ENCODE results near the gene ZCWPW1.
A peak's percentile ranks its signal among the peaks of the same experiment; 100 is the strongest.

The ZCWPW1 gene

GRCh38 chr7:100372694-100373093 is 55.8 kb downstream of the ZCWPW1 start:
- Histone ChIP-seq H3K9me3 (ENCODE audit: severe bottlenecking) (no peaks in the 10 kb centered on the region), H3K27ac (ENCODE audit: poor library complexity, severe bottlenecking) (no peak overlapping the region), H3K4me3 (ENCODE audit: severe bottlenecking) (no peak overlapping the region), H3K27me3 (ENCODE audit: insufficient read depth, poor library complexity, severe bottlenecking) (no peaks in the 10 kb centered on the region), H3K36me3 (ENCODE audit: low read depth) (no peaks in the 10 kb centered on the region), H3K4me1 (ENCODE audit: insufficient read depth, poor library complexity, severe bottlenecking) (no peaks in the 10 kb centered on the region)
- ATAC-seq (ENCODE audit: low read depth), result no peak
- DNase-seq (ENCODE audit: low spot score), result no peak
- TF ChIP-seq, protein P1, sequence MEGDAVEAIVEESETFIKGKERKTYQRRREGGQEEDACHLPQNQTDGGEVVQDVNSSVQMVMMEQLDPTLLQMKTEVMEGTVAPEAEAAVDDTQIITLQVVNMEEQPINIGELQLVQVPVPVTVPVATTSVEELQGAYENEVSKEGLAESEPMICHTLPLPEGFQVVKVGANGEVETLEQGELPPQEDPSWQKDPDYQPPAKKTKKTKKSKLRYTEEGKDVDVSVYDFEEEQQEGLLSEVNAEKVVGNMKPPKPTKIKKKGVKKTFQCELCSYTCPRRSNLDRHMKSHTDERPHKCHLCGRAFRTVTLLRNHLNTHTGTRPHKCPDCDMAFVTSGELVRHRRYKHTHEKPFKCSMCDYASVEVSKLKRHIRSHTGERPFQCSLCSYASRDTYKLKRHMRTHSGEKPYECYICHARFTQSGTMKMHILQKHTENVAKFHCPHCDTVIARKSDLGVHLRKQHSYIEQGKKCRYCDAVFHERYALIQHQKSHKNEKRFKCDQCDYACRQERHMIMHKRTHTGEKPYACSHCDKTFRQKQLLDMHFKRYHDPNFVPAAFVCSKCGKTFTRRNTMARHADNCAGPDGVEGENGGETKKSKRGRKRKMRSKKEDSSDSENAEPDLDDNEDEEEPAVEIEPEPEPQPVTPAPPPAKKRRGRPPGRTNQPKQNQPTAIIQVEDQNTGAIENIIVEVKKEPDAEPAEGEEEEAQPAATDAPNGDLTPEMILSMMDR (IDR thresholded peaks at IDR 0.05; ENCODE audit: poor library complexity, severe bottlenecking), result no peak

GRCh38 chr7:100372256-100372655 is 56.2 kb downstream of the ZCWPW1 start:
- no peaks in the 10 kb centered on the region for H3K4me1 ChIP-seq (ENCODE audit: insufficient read depth, poor library complexity, severe bottlenecking)
- peak; percentile 31 for ATAC-seq (ENCODE audit: low read depth)
- no peaks in the 10 kb centered on the region for H3K27me3 ChIP-seq (ENCODE audit: insufficient read depth, poor library complexity, severe bottlenecking)

DNA sequence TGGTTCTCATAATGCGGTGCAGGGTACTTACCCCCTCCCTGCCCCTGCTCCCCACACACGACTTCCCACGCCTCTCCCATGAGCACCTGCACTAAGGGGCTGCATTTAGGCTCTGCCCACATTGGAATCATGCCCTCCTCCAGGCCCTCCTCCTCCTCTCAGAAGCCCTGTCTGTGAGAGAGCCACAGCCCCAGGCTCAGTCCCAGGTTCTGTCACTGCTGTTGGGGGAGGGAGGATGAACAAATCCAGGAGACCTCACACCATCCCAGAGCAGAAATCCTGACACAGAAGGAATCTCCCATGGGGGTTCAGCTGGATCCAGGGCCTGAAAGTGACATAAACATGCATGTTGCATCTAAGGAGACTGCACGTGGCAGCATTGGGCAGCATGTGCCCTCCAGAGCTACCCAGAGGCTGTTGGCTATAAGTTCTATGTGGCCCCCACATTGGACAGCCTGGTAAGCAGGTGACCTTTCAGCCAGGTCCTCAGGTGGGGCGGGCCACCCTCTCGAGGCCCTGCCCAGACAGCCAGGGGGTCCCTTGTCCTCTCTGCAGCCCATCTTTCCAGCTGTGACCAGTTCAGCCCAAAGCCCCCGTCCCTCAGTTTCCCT is 56.8 kb downstream of the ZCWPW1 start:
- Histone ChIP-seq H3K4me1 (ENCODE audit: insufficient read depth, poor library complexity, severe bottlenecking) (no peaks in the 10 kb centered on the region), H3K4me3 (ENCODE audit: severe bottlenecking) (no peak overlapping the region), H3K27me3 (ENCODE audit: insufficient read depth, poor library complexity, severe bottlenecking) (no peaks in the 10 kb centered on the region), H3K27ac (ENCODE audit: poor library complexity, severe bottlenecking) (no peak overlapping the region), H3K36me3 (ENCODE audit: low read depth) (no peaks in the 10 kb centered on the region), H3K9me3 (ENCODE audit: severe bottlenecking) (no peaks in the 10 kb centered on the region)
- DNase-seq (ENCODE audit: low spot score), result no peak
- TF ChIP-seq, protein P1 (IDR thresholded peaks at IDR 0.05; ENCODE audit: poor library complexity, severe bottlenecking), result no peak
- ATAC-seq (ENCODE audit: low read depth), result no peak

More at GRCh38 chr7:100372256-100372655, 56.2 kb downstream of the ZCWPW1 start:
- no peak overlapping the region for H3K27ac ChIP-seq (ENCODE audit: poor library complexity, severe bottlenecking)
- no peak overlapping the region for H3K4me3 ChIP-seq (ENCODE audit: severe bottlenecking)
- H3K9me3 ChIP-seq (ENCODE audit: severe bottlenecking), result no peaks in the 10 kb centered on the region
- TF ChIP-seq, protein P1 (IDR thresholded peaks at IDR 0.05; ENCODE audit: poor library complexity, severe bottlenecking), result no peak
- H3K36me3 ChIP-seq (ENCODE audit: low read depth), result no peaks in the 10 kb centered on the region
- DNase-seq (ENCODE audit: low spot score), result no peak

DNA sequence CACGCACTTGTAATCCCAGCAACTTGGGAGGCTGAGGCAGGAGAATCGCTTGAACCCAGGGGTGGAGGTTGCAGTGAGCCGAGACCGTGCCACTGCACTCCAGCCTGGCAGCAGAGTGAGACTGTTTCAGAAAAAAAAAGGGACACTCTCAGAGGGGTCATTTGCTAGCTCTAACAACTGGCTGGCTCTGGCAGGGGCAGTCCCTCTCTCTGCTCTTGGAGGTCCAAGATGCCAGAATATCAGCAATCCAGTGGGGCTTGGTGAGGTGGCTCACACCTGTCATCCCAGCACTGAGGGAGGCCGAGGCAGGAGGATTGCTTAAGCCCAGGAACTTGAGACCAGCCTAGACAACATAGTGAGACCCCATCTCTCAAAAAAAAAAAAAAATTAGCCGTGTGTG is 57.8 kb downstream of the ZCWPW1 start:
- ATAC-seq (ENCODE audit: low read depth) (no peak), DNase-seq (ENCODE audit: low spot score) (no peak)
- no peak overlapping the region for H3K4me3 ChIP-seq (ENCODE audit: severe bottlenecking)
- H3K36me3 ChIP-seq (ENCODE audit: low read depth), result no peaks in the 10 kb centered on the region
- H3K27ac ChIP-seq (ENCODE audit: poor library complexity, severe bottlenecking), result no peak overlapping the region
- H3K27me3 ChIP-seq (ENCODE audit: insufficient read depth, poor library complexity, severe bottlenecking), result no peaks in the 10 kb centered on the region
- H3K9me3 ChIP-seq (ENCODE audit: severe bottlenecking), result no peaks in the 10 kb centered on the region
- TF ChIP-seq, protein P1 (IDR thresholded peaks at IDR 0.05; ENCODE audit: poor library complexity, severe bottlenecking), result no peak
- no peaks in the 10 kb centered on the region for H3K4me1 ChIP-seq (ENCODE audit: insufficient read depth, poor library complexity, severe bottlenecking)

DNA sequence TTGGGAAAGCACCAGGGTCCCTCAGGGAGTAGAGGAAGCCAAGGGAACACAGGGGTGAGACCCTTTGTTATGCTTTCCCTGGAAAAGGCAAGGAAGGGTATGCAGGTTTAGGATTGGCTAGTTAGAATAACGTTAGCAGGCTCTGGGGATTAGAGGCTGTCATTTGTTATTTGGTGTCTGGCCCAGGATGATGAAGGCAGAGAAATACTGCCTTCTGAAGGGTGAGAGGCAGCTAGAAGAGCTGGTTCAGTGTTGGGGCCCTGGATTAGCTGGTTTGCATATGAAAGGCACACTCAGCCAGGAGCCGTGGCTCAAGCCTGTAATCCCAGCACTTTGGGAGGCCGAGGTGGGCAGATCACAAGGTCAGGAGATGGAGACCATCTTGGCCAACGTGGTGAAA is 58.2 kb downstream of the ZCWPW1 start:
- TF ChIP-seq, protein P1 (IDR thresholded peaks at IDR 0.05; ENCODE audit: poor library complexity, severe bottlenecking), result no peak
- no peaks in the 10 kb centered on the region for H3K27me3 ChIP-seq (ENCODE audit: insufficient read depth, poor library complexity, severe bottlenecking)
- no peaks in the 10 kb centered on the region for H3K9me3 ChIP-seq (ENCODE audit: severe bottlenecking)
- H3K4me1 ChIP-seq (ENCODE audit: insufficient read depth, poor library complexity, severe bottlenecking), result no peaks in the 10 kb centered on the region
- ATAC-seq (ENCODE audit: low read depth), result no peak
- DNase-seq (ENCODE audit: low spot score), result no peak
- no peak overlapping the region for H3K4me3 ChIP-seq (ENCODE audit: severe bottlenecking)
- H3K27ac ChIP-seq (ENCODE audit: poor library complexity, severe bottlenecking), result no peak overlapping the region
- no peaks in the 10 kb centered on the region for H3K36me3 ChIP-seq (ENCODE audit: low read depth)

Measured in RWPE2 (cell line).